HG03469 (cell line): ENCODE data around the gene ERLEC1.
"Not testable (repeated sequence)": the region's sequence is repeated elsewhere in the genome, so short reads cannot be mapped to it uniquely, and the experiment has no call there.

ENCODE experiments used
- ATAC-seq: cut with Tn5 transposase; IDR thresholded peaks from one replicate; pipeline ENCODE4 v1.9.1; 2021; ENCODE audit warnings: mild to moderate bottlenecking, moderate library complexity, moderate number of reproducible peaks; ENCODE audit not compliant: unreplicated experiment

The ERLEC1 gene

DNA sequence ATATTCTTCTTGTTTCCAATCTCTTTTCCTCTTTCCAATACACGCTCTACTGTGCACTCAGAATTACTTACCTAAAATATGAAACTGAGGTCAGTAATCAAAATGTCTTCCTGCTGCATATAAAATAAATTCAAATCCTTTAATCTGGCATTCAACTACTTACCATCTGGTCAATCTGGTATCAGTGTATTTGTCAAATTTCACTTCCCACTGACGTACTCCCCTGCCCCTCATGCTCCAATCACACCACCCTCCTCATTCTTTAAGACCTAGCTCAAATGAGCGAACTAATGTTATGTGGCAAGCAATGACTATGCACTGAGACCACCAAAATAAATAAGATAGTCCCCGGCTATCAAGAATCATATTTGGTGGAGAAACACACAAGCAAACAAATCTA lies 6.8 kb upstream of the ERLEC1 start:
- no peak for ATAC-seq

DNA sequence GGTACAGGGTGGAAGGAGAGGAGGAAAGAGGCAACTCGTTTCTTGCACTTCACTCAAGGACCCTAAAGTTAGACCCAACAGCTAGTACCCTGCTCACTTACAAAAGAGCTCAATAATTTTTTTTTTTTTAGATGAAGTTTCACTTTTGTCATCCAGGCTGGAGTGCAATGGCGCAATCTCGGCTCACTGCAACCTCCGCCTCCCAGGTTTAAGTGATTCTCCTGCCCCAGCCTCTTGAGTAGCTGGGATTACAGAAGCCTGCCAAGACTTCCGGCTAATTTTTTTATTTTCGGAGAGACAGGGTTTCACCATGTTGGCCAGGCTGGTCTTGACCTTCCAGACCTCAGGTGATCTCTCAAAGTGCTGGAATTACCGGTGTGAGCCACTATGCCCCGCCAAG lies 4.2 kb upstream of the ERLEC1 start:
- ATAC-seq, result no peak

DNA sequence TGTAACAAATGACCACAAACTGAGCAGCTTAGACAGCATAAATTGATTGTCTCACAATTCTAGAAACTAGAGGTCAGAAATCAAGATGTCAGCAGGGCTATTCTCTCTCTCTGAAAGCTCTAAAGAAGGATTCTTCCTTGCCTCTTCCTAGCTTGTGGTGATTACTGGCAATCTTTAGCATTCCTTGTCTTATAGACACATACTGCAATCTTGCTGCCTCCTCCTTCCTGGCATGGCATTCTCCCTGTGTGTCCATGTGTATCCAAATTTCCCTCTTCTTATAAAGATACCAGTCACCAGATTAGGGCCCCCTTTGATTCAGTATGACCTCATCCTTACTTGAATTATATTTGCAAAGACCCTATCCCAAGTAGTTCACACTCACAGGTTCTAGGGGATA lies 2.4 kb upstream of the ERLEC1 start:
- ATAC-seq, result no peak

GRCh38 chr2:53785366-53785765 lies 1.5 kb upstream of the ERLEC1 start:
- ATAC-seq, result no peak

DNA sequence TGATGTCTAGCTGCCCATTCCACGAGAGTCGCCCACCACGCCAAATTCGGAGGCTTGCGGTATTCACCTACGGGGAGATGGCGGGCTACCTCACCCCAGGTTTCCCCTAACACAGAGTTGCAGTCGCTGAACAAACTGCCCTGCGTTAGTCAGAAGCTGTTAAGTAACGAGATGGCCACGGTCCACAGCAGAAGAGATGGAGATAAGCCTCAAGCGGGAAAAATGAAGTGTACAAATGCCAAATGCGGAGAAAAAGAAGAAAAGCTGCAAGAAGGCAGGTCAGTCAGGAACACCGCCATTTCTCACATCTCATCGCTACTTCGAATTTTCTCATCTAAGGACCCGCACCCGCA lies 516 bp upstream of the ERLEC1 start:
- peak; percentile 2 for ATAC-seq

GRCh38 chr2:53787614-53788289 lies 908 bp downstream of the ERLEC1 start:
- ATAC-seq, result no peak

DNA sequence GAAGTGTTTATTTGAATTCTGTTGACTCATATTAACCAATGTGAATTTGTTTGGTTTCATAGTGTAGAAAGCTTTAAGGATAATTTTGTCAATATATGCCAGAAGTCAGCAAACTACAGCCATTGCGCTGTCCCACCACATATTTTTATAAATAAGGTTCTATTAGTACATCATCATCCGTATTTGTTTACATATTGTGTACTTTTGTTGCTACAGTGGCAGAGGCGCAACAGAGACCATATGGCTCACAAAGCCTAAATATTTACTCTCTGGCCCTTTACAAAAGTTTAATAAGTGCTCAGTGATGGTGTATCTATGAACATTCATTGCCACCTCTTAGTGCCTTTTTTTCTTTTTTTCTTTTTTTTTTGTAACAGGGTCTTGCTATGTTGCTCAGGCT lies 6.4 kb downstream of the ERLEC1 start:
- no peak for ATAC-seq

DNA sequence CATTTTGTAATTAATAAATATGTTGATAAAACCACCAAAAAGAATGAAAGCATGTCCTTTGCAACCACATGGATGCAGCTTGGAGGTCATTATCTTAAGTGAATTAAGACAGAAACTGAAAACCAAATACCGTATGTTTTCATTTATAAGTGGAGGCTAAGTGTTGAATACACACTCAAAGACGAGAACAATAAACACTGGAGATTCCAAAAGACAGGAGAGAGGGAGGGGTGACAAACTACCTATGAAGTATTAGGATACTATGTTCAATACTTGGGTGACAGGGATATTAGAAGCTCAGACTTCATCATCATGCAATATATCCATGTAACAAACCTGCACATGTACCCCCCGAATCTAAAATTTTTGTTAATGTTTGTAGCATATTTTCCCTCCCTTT lies 7.0 kb downstream of the ERLEC1 start:
- no peak for ATAC-seq

GRCh38 chr2:53801547-53801946 lies 14.7 kb downstream of the ERLEC1 start:
- no peak for ATAC-seq

GRCh38 chr2:53802617-53803151 lies 15.8 kb downstream of the ERLEC1 start:
- no peak for ATAC-seq

- no peak for ATAC-seq
Measured at GRCh38 chr2:53811601-53812000, 24.8 kb downstream of the ERLEC1 start.

DNA sequence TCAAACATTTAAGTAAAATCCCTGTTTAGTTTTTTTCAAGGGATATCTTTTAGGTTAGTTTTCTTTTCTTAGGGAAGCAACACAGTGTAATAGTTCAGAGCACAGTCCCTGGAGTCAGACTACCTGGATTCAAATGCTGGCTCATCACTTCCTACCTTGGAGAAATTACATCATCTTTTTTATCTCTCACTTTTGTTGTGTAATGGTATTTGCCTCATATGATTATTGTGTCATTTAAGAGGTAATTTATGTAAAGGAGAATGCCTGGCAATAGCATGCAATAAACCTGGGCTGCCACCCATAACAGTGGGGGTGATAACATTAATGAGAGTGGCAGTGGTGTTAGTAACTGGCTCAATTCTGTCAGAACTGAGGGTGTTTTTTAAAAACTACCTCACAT lies 26.3 kb downstream of the ERLEC1 start:
- ATAC-seq, result no peak

DNA sequence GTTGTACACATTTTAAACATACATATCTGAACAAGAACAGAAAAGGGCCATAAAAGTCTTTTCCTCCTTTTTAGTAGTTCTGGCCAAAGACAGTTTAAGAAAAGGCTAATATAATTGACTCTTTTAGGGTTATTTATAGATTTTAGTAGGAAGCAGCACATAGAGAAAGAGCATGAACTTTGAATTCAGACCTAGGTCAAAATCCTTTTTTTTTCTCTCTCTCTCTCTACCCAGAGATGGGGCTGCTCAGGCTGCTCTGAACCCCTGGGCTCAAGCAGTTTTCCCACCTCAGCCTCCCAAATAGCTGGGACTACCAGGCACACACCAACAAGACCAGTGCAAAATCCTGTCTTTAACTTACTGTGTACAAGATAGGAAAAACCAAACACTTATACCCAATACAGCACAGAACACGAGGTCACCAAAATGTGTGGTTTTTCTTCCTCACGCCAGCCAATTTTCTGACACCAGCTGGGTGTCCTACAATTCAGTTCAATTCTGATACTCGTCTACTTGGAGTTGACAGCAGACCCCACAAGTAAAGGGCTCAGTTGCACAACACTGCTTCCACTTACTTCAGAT lies 32.1 kb downstream of the ERLEC1 start:
- no peak for ATAC-seq

DNA sequence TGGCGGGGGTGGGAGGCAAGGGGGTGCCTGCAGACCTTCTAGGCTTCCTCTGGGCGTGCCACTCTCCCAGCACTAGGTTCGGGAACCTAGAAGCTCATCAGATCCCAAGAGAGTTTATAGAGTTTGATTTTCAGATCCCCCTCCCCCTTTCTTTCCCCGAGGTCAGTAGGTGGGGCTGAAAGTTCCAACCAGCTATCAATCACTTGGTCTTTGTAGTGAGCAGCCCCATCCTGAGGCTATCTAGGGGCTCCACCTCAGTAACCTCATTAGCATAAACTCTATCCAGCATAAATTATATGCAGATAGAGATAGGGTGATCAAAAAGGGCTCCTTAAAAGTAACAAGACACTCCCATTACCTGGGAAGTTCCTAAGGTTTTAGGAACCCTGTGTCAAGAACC lies 32.8 kb downstream of the ERLEC1 start:
- no peak for ATAC-seq

- no peak for ATAC-seq
Measured at GRCh38 chr2:53820048-53820447, 33.2 kb downstream of the ERLEC1 start.

- no peak for ATAC-seq
Measured at GRCh38 chr2:53820711-53821110, 33.9 kb downstream of the ERLEC1 start.

DNA sequence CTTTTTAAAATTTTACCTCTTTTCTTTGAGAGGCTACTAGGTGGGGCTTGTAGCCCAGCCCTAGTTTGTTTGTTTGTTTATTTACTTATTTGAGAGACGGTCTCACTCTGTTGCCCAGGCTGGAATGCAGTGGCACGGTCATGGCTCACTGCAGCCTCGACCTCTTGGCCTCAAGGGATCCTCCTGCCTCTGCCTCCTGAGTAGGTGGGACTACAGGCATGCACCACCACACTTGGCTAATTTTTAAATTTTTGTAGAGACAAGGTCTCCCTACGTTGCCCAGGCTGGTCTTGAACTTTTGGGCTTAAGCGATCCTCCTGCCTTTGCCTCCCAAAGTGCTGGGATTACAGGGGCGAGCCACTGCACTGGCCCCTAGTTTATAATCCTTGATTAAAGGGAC lies 35.0 kb downstream of the ERLEC1 start:
- ATAC-seq, result no peak

- not testable (repeated sequence) for ATAC-seq
Measured at GRCh38 chr2:53823639-53824038, 36.8 kb downstream of the ERLEC1 start.

GRCh38 chr2:53826030-53826410 lies 39.2 kb downstream of the ERLEC1 start:
- no peak for ATAC-seq

DNA sequence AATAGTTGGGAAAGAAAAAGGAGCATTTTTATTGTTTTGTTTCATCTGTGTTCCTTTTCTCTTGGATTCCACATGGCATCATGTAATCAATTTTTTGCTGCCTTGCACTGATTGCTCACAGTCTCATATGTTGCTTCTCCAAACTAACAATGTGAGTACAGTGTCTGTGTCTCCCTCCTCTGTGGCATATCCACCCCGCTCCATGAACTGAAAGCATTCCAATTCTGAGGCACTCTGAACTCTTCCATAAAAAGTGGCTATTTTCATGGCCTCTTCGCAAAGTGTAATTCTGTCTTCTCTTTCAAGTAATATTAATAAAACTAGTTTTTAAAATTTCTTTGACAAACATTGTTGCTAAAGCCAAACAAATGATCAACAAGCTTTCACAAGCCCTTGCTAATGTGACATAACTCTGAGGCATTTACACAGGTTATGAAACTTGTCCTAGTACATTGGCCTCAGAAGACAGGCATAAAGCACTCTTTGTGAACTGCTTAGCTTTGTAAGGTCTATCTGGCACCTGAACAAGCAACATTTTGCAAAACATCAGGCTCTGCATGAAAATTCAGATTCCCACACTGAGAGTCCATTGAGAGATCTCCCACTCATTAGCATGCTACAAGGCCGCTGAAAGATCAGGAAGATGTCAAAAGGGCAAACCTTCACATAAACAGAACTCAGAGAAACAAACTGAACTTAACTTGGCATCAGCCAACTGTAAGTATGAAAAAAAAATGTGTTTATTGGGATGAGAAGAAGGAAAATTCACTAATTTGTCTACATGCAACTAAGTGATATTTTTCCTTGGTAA lies 39.9 kb downstream of the ERLEC1 start:
- no peak for ATAC-seq

- ATAC-seq, result no peak
Measured at GRCh38 chr2:53827398-53828175, 40.7 kb downstream of the ERLEC1 start.
